NB4 (cell line): Measurements from ENCODE around the gene CRELD2.

Experiments used
- DNase-seq: peaks from one replicate; pipeline ENCODE4 v3.0.0; 2010; ENCODE audit warnings: low read depth
- H3K4me3 ChIP-seq: one replicate; pipeline ENCODE4 v1.5.1; 2011; ENCODE audit warnings: mild to moderate bottlenecking, low read depth, low read length, moderate library complexity
- CTCF ChIP-seq: IDR thresholded peaks from one replicate; pipeline ENCODE4 v1.5.1; 2012; ENCODE audit warnings: low read depth, low read length
- MAX ChIP-seq: IDR thresholded peaks from 2 replicates; pipeline ENCODE4 v1.6.1; 2011; ENCODE audit warnings: low read depth, low read length
- MYC ChIP-seq: IDR thresholded peaks from 2 replicates; pipeline ENCODE4 v1.6.1; 2011; ENCODE audit warnings: low read depth, low read length
- POLR2A ChIP-seq: IDR thresholded peaks from 2 replicates; pipeline ENCODE4 v1.6.1; 2011; ENCODE audit warnings: mild to moderate bottlenecking; ENCODE audit not compliant: insufficient read length; ENCODE audit errors: extremely low read depth

CRELD2 gene

GRCh38 chr22:49973018-49973961, 54.9 kb downstream of the CRELD2 start:
- TF ChIP-seq POLR2A, result no peak
- no peak for TF ChIP-seq CTCF
- no peak for TF ChIP-seq MYC
- TF ChIP-seq MAX, result no peak
- peak; percentile 31 for DNase-seq

GRCh38 chr22:49975543-49976389, 57.3 kb downstream of the CRELD2 start:
- H3K4me3 ChIP-seq, result no peak overlapping the region
- DNase-seq, result peak; percentile 19
- TF ChIP-seq MAX, result no peak
- TF ChIP-seq CTCF, result no peak
- TF ChIP-seq POLR2A, result no peak
- TF ChIP-seq MYC, result no peak

More at GRCh38 chr22:49973018-49973961, 54.9 kb downstream of the CRELD2 start:
- no peak overlapping the region for H3K4me3 ChIP-seq

GRCh38 chr22:49976439-49977175, 58.2 kb downstream of the CRELD2 start:
- H3K4me3 ChIP-seq, result no peak overlapping the region
- peak; percentile 38 for DNase-seq
- TF ChIP-seq POLR2A, result no peak
